H1 (cell line): ENCODE results near the gene CARM1. TPM values are rescaled to one million over a fixed set of nuclear protein-coding genes. Genes with fewer than 3 reads are reported as not detected.

Experiments used
- CTCF ChIA-PET: fragments of 300-600 bp; sonication (Branson Sonifier 250); formaldehyde crosslinking; loops from one replicate; lab custom pipeline; 2021; ENCODE audit not compliant: partially characterized antibody; lab: Charles Lee
- POLR2A ChIA-PET: fragments of 300-600 bp; sonication (Branson Sonifier 250); formaldehyde crosslinking; loops from one replicate; lab custom pipeline; 2021; ENCODE audit warnings: inconsistent platforms; ENCODE audit not compliant: partially characterized antibody; lab: Charles Lee
- DNase-seq, 2 experiments: peaks; one replicate each; pipeline versions ENCODE4 v3.0.0 to v3.0.0-alpha.2; 2010 to 2022; ENCODE audit warnings: low spot score in 2 of 2, low read depth in 1 of 2, mixed read lengths in 1 of 2
- FAIRE-seq: peaks from 2 replicates; lab custom pipeline; 2011; peaks lifted over from hg19 to GRCh38; lab: Jason Lieb, UNC
- H2AFZ ChIP-seq: 2 replicates; pipeline ENCODE4 v1.8.1; 2012; ENCODE audit warnings: low read length, inconsistent platforms
- H2AK5ac ChIP-seq: 2 replicates; pipeline ENCODE4 v1.6.1; 2013; ENCODE audit warnings: low read depth, low read length
- H2BK120ac ChIP-seq: replicated peaks from 2 replicates; pipeline ENCODE3; 2013; ENCODE audit warnings: low read depth, low read length, inconsistent platforms
- H2BK12ac ChIP-seq: 2 replicates; pipeline ENCODE4 v1.6.1; 2013; ENCODE audit warnings: low read depth, low read length
- H2BK15ac ChIP-seq: 2 replicates; pipeline ENCODE4 v1.6.1; 2013; ENCODE audit warnings: low read length
- H2BK20ac ChIP-seq: 2 replicates; pipeline ENCODE4 v1.6.1; 2013; ENCODE audit warnings: low read length
- H2BK5ac ChIP-seq: 2 replicates; pipeline ENCODE4 v1.6.1; 2013; ENCODE audit warnings: low read depth, low read length
- H3K14ac ChIP-seq: 2 replicates; pipeline ENCODE4 v1.6.1; 2013; ENCODE audit warnings: inconsistent platforms; ENCODE audit not compliant: insufficient read length
- H3K18ac ChIP-seq: 2 replicates; pipeline ENCODE4 v1.6.1; 2013; ENCODE audit warnings: low read length; ENCODE audit errors: extremely low read depth
- H3K23ac ChIP-seq: 2 replicates; pipeline ENCODE4 v1.6.1; 2013; ENCODE audit warnings: inconsistent platforms; ENCODE audit not compliant: insufficient read length
- H3K23me2 ChIP-seq: 2 replicates; pipeline ENCODE4 v1.6.1; 2013; ENCODE audit warnings: low read depth, low read length
- H3K27ac ChIP-seq: 2 replicates; pipeline ENCODE4 v1.6.1; 2011; ENCODE audit warnings: low read depth, low read length, inconsistent platforms
- H3K27me3 ChIP-seq, 4 experiments: replicated peaks in 1 of 4; 1 replicate in 1 of 4; 2 replicates in 3 of 4; pipeline versions ENCODE4 v1.6.1 to v1.8.1; 2011 to 2013; ENCODE audit warnings: low read length in 3 of 4, mild to moderate bottlenecking in 3 of 4, inconsistent platforms in 2 of 4, mixed read lengths in 2 of 4, moderate library complexity in 1 of 4; ENCODE audit not compliant: control insufficient read depth in 3 of 4, insufficient read depth in 3 of 4; ENCODE audit errors: extremely low read depth in 1 of 4
- H3K36me3 ChIP-seq, 4 experiments: 2 replicates each; pipeline versions ENCODE4 v1.6.1 to v1.8.1; 2011 to 2013; ENCODE audit warnings: mild to moderate bottlenecking in 4 of 4, low read length in 3 of 4, moderate library complexity in 2 of 4, control low read depth in 1 of 4, inconsistent platforms in 1 of 4; ENCODE audit not compliant: insufficient read depth in 4 of 4, control insufficient read depth in 2 of 4
- H3K4ac ChIP-seq: replicated peaks from 2 replicates; pipeline ENCODE3; 2013; ENCODE audit warnings: low read length, low read depth, mixed read lengths, inconsistent platforms; ENCODE audit not compliant: insufficient read length
- H3K4me1 ChIP-seq, 4 experiments: replicated peaks in 1 of 4; 1 replicate in 1 of 4; 2 replicates in 3 of 4; pipeline versions ENCODE4 v1.6.1 to v1.8.1; 2011 to 2013; ENCODE audit warnings: low read length in 3 of 4, inconsistent platforms in 2 of 4, mixed read lengths in 1 of 4; ENCODE audit not compliant: insufficient read depth in 4 of 4, control insufficient read depth in 3 of 4
- H3K4me2 ChIP-seq, 2 experiments: 2 replicates each; pipeline versions ENCODE4 v1.6.1 to v1.8.1; 2011 to 2013; ENCODE audit warnings: low read depth in 2 of 2, low read length in 2 of 2, control low read depth in 1 of 2, inconsistent platforms in 1 of 2, mild to moderate bottlenecking in 1 of 2; ENCODE audit not compliant: insufficient read depth in 1 of 2
- H3K4me3 ChIP-seq, 4 experiments: fragments of 200-600, 300-600 bp in 1 of 4; sonication (generic), shearing (Covaris generic), sonication (Bioruptor Twin) in 1 of 4; 2 replicates each; pipeline versions ENCODE4 v1.5.1 to v1.8.1; 2011 to 2016; ENCODE audit warnings: low read length in 4 of 4, low read depth in 3 of 4, control low read depth in 2 of 4, inconsistent platforms in 2 of 4, mild to moderate bottlenecking in 2 of 4, mixed read lengths in 1 of 4, moderate library complexity in 1 of 4; ENCODE audit not compliant: insufficient read depth in 2 of 4; ENCODE audit errors: extremely low read depth in 1 of 4
- H3K56ac ChIP-seq: replicated peaks from 2 replicates; pipeline ENCODE3; 2013; ENCODE audit warnings: low read depth, mild to moderate bottlenecking, mixed read lengths, low read length, inconsistent platforms; ENCODE audit not compliant: insufficient read length
- H3K79me1 ChIP-seq: 2 replicates; pipeline ENCODE4 v1.6.1; 2013; ENCODE audit warnings: low read depth, low read length, control low read depth
- H3K79me2 ChIP-seq, 2 experiments: 2 replicates each; pipeline versions ENCODE4 v1.6.1 to v1.8.1; 2012 to 2013; ENCODE audit warnings: low read length in 2 of 2, mild to moderate bottlenecking in 2 of 2, inconsistent platforms in 1 of 2; ENCODE audit not compliant: insufficient read depth in 2 of 2, control insufficient read depth in 1 of 2
- H3K9ac ChIP-seq, 4 experiments: replicated peaks in 1 of 4; 1 replicate in 1 of 4; 2 replicates in 3 of 4; pipeline versions ENCODE4 v1.6.1 to v1.8.1; 2011 to 2013; ENCODE audit warnings: low read depth in 3 of 4, low read length in 3 of 4, control low read depth in 2 of 4, mild to moderate bottlenecking in 2 of 4, moderate library complexity in 2 of 4, inconsistent platforms in 1 of 4; ENCODE audit errors: extremely low read depth in 1 of 4
- H3K9me3 ChIP-seq, 2 experiments: 2 replicates each; pipeline versions ENCODE4 v1.6.1 to v1.8.1; 2012 to 2013; ENCODE audit warnings: mild to moderate bottlenecking in 2 of 2, moderate library complexity in 2 of 2, control low read depth in 1 of 2, inconsistent platforms in 1 of 2, low read depth in 1 of 2, low read length in 1 of 2, mixed read lengths in 1 of 2; ENCODE audit not compliant: insufficient read depth in 2 of 2
- H4K20me1 ChIP-seq, 2 experiments: replicated peaks in 1 of 2; 2 replicates each; pipeline versions ENCODE3 to v1.8.1; 2011 to 2013; ENCODE audit warnings: inconsistent platforms in 2 of 2, low read length in 2 of 2, mild to moderate bottlenecking in 1 of 2; ENCODE audit not compliant: insufficient read depth in 2 of 2, control insufficient read depth in 1 of 2
- H4K5ac ChIP-seq: 2 replicates; pipeline ENCODE4 v1.6.1; 2013; ENCODE audit warnings: low read length, low read depth, mixed read lengths, inconsistent platforms; ENCODE audit not compliant: insufficient read length
- H4K8ac ChIP-seq: 2 replicates; pipeline ENCODE4 v1.8.0; 2013; ENCODE audit warnings: mild to moderate bottlenecking, moderate library complexity, low read length, inconsistent platforms; ENCODE audit not compliant: insufficient read depth; ENCODE audit errors: extremely low read depth
- H4K91ac ChIP-seq: replicated peaks from 2 replicates; pipeline ENCODE3; 2013; ENCODE audit warnings: low read length, mixed read lengths, inconsistent platforms; ENCODE audit not compliant: insufficient read length
- CREB1 ChIP-seq: IDR thresholded peaks from 2 replicates; pipeline ENCODE4 v1.6.1; 2012; ENCODE audit warnings: inconsistent platforms
- POLR2A ChIP-seq, 2 experiments: IDR thresholded peaks; 1 replicate in 1 of 2; 2 replicates in 1 of 2; pipeline ENCODE4 v1.6.1; 2011; ENCODE audit warnings: low read depth in 2 of 2, low read length in 2 of 2, mild to moderate bottlenecking in 2 of 2; ENCODE audit errors: control extremely low read depth in 1 of 2
- WGBS, 2 experiments: shearing (Covaris generic) in 1 of 2; methylation state at CpG; one replicate each; pipeline versions ENCODE4 v1.1.6 to v1.1.7; 2013 to 2015; ENCODE audit warnings: low lambda C conversion rate in 2 of 2, mixed read lengths in 2 of 2, inconsistent platforms in 1 of 2, low coverage in 1 of 2, missing lambda C conversion rate in 1 of 2; ENCODE audit not compliant: insufficient replicate concordance in 2 of 2, insufficient coverage in 1 of 2, insufficient read length in 1 of 2; ENCODE audit errors: extremely low coverage in 1 of 2, missing lambda C conversion rate in 1 of 2; 5-methylcytosine and 5-hydroxymethylcytosine counted together
- polyA plus RNA-seq, 7 experiments: library from polyadenylated mRNA; depleted of rRNA in 3 of 7; stranded (reverse) in 5 of 7; unstranded in 2 of 7; fragments of >200 nt in 5 of 7; fragments of 200-250 nt in 2 of 7; gene quantifications; 1 replicate in 5 of 7; 2 replicates in 1 of 7; 4 replicates in 1 of 7; pipeline versions ENCODE4 v1.2.1 to v1.2.3, GENCODE V29; 2011 to 2013; ENCODE audit warnings: missing spikeins in 2 of 7, mixed read lengths in 2 of 7
- total RNA-seq: library from RNA; stranded (reverse); fragmentation: NEBNext Ultra II Directional; extraction: Animal tissue kit (Norgen Biotek cat#: 25700); gene quantifications from 2 replicates; pipeline ENCODE4 v1.2.1, GENCODE V29; 2021

Gene CARM1
- total and polyA plus RNA-seq, 2 of the 8 experiments (the other 6 are each of a cell fraction or from before 2014, with no cell fraction given), result 134 to 164 TPM

DNA sequence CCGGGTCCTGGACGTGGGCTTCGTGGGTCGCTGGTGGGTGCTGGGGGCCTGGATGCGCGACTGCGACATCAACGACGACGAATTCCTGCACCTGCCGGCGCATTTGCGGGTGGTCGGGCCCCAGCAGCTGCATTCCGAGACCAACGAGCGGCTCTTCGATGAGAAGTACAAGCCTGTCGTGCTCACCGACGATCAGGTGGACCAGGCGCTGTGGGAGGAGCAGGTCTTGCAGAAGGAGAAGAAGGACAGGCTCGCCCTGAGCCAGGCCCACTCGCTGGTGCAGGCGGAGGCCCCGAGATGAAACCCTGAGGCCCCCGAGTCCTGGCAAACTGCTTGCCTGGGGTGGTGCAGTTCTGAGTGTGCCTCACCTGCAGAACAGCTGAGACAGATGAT is 58.0 kb downstream of the CARM1 start:
- peaks cover 7 to 25% of the 10 kb centered on the region in 2 experiments; a peak in 3 of 4 replicates for H3K79me2 ChIP-seq
- CTCF ChIA-PET, result interaction anchor here (0.6 to 2.3 kb wide), 6 partner anchors 12 to 107 kb away, joined by 3 to 12 read pairs (median 3); partner anchors contain the start of gene TMED1

More for the DNA sequence above, 58.0 kb downstream of the CARM1 start:
- WGBS, 2 experiments, result 20% methylated on average over 25 of the region's 27 CpGs; no CpG with 5 or more reads in 1 of the 2 experiments
- Histone ChIP-seq H3K4me2 (peak overlapping the region; percentile 61 to 84), H3K23ac (no peak overlapping the region), H2BK5ac (peak overlapping the region; percentile 44; the same call in 1 of the 2 replicates), H2BK20ac (no peak overlapping the region), H3K9me3 (no peaks in the 10 kb centered on the region), H3K36me3 (peaks cover 0 to 4% (median under 1%) of the 10 kb centered on the region in 4 experiments; a peak in 3 of 8 replicates), H2BK12ac (no peak overlapping the region), H3K79me1 (peaks cover 8% of the 10 kb centered on the region; the same call in 1 of the 2 replicates), H3K56ac (no peak overlapping the region), H4K5ac (no peak overlapping the region), H3K4me3 (peak overlapping the region; percentile 71 to 95 (median 84)), H3K9ac (peak overlapping the region; percentile 65 to 83 (median 78); a peak in 6 of 7 replicates), H3K27ac (peak overlapping the region; percentile 55; the same call in 1 of the 2 replicates), H4K20me1 (peaks cover 0 to 7% of the 10 kb centered on the region in 2 experiments), H4K91ac (no peak overlapping the region), H3K23me2 (peaks cover 11% of the 10 kb centered on the region)
- FAIRE-seq (no peak), DNase-seq (no peak)
- POLR2A ChIA-PET, result interaction anchor here (0.6 to 2.7 kb wide), 7 partner anchors 12 to 1972 kb away, joined by 3 to 16 read pairs (median 4); no protein-coding TSS in a partner anchor
- TF ChIP-seq CREB1, result 0 out of 2 replicates have a peak, but pooled peaks have one; percentile 14
- TF ChIP-seq POLR2A (IDR thresholded peaks at IDR 0.05; ENCODE audit: control extremely low read depth in 1 of 2, low read depth in 2 of 2, low read length in 2 of 2), result no peak
- TF ChIP-seq, all 59 proteins: peak for 1
- no peak overlapping the region for H2BK15ac ChIP-seq
- H4K8ac ChIP-seq, result peak overlapping the region; percentile 91; the same call in 1 of the 2 replicates
- H3K4ac ChIP-seq, result no peak overlapping the region
- H3K18ac ChIP-seq, result no peak overlapping the region
- H3K4me1 ChIP-seq, result peaks cover 0 to 6% (median 1%) of the 10 kb centered on the region in 4 experiments; a peak in 4 of 7 replicates
- H2AFZ ChIP-seq, result no peak overlapping the region
- no peak overlapping the region for H3K14ac ChIP-seq
- H2BK120ac ChIP-seq, result no peak overlapping the region
- H3K27me3 ChIP-seq, result no peaks in the 10 kb centered on the region
- no peak overlapping the region for H2AK5ac ChIP-seq
